Thyroid gland (tissue), 4 donors: Measurements from ENCODE around the gene MRPS18C. TPM values are rescaled to one million over a fixed set of nuclear protein-coding genes. Genes with fewer than 3 reads are reported as not detected.
A peak's percentile ranks its signal among the peaks of the same experiment; 100 is the strongest.
"Not testable (repeated sequence)": the region's sequence is repeated elsewhere in the genome, so short reads cannot be mapped to it uniquely, and the experiment has no call there.

Experiments used
- DNase-seq, 2 donors: peaks; one replicate each; pipeline ENCODE4 v3.0.0-alpha.2; 2019
- H3K27ac ChIP-seq, 3 donors: fragments of 200-600 bp; sonication (generic); 1 replicate in 2 of 3; 2 replicates in 1 of 3; pipeline ENCODE4 v1.5.1; 2016 to 2019; ENCODE audit warnings: mild to moderate bottlenecking in 1 of 3, moderate library complexity in 1 of 3
- H3K27me3 ChIP-seq: fragments of 200-600 bp; sonication (generic); one replicate; pipeline ENCODE4 v1.5.1; 2019
- H3K36me3 ChIP-seq, 2 donors: fragments of 200-600 bp; sonication (generic); one replicate each; pipeline ENCODE4 v1.5.1; 2016 to 2019
- H3K4me1 ChIP-seq, 2 donors: fragments of 200-600 bp; sonication (generic); one replicate each; pipeline ENCODE4 v1.5.1; 2017 to 2019
- H3K4me3 ChIP-seq, 3 donors: fragments of 200-600 bp; sonication (generic); replicated peaks in 1 of 3; 1 replicate in 2 of 3; 2 replicates in 1 of 3; pipeline ENCODE4 v1.5.1; 2016; ENCODE audit warnings: mild to moderate bottlenecking in 1 of 3
- H3K9me3 ChIP-seq: fragments of 200-600 bp; sonication (generic); one replicate; pipeline ENCODE4 v1.5.1; 2017
- CTCF ChIP-seq, 6 experiments: fragments of 200-600 bp in 3 of 6; fragments of 450-650 bp in 3 of 6; sonication (generic) in 3 of 6; IDR thresholded peaks; one replicate each; pipeline ENCODE4 v1.5.1; 2016 to 2019; ENCODE audit warnings: antibody characterized with exemption in 6 of 6, mild to moderate bottlenecking in 2 of 6, inconsistent platforms in 1 of 6, moderate library complexity in 1 of 6
- POLR2A ChIP-seq, 2 donors: fragments of 450-650 bp; IDR thresholded peaks; one replicate each; pipeline ENCODE4 v1.6.1; 2017; ENCODE audit warnings: antibody characterized with exemption in 2 of 2, mild to moderate bottlenecking in 2 of 2, moderate library complexity in 1 of 2
- WGBS, 2 donors: methylation state at CpG; one replicate each; pipeline ENCODE4 v1.1.5; 2017; 5-methylcytosine and 5-hydroxymethylcytosine counted together
- intact Hi-C: fragments of 100-400 bp; cut with DNase I; formaldehyde crosslinking; loops from one replicate; pipeline ENCODE4 v1.15.1; 2023
- total RNA-seq, 4 donors: library from RNA; depleted of rRNA; stranded (reverse); fragments of >200 nt; gene quantifications; one replicate each; pipeline ENCODE4 v1.2.3, GENCODE V29; 2016

MRPS18C gene
- total RNA-seq, 4 donors from 2014 or later, result 21.6 to 25.9 (median 22.3) TPM

- 97 to 100% methylated on average over 1 of the region's 1 CpG for WGBS, 2 donors
- H3K4me1 ChIP-seq, result no peaks in the 10 kb centered on the region
- no peak overlapping the region for H3K4me3 ChIP-seq
- no peaks in the 10 kb centered on the region for H3K27me3 ChIP-seq
- no peaks in the 10 kb centered on the region for H3K9me3 ChIP-seq
- H3K36me3 ChIP-seq, result no peaks in the 10 kb centered on the region
- no peak for DNase-seq
- intact Hi-C loops, result no loop called here
- H3K27ac ChIP-seq, result no peak overlapping the region
- TF ChIP-seq CTCF (IDR thresholded peaks at IDR 0.05) (no peak), POLR2A (IDR thresholded peaks at IDR 0.05) (no peak)
Observed at GRCh38 chr4:83498187-83498586, 42.3 kb downstream of the MRPS18C start.

GRCh38 chr4:83501671-83502070 is 45.8 kb downstream of the MRPS18C start:
- WGBS, 2 donors, result 89 to 95% methylated on average over 3 of the region's 3 CpGs
- H3K27me3 ChIP-seq, H3K36me3 ChIP-seq, DNase-seq, H3K9me3 ChIP-seq, H3K27ac ChIP-seq, H3K4me3 ChIP-seq, H3K4me1 ChIP-seq: not testable (repeated sequence)
- intact Hi-C loops, result loop anchor here (10.0 kb wide), 1 partner anchor 1003 kb away; no protein-coding TSS in a partner anchor

- H3K27me3 ChIP-seq, result no peaks in the 10 kb centered on the region
- no peaks in the 10 kb centered on the region for H3K9me3 ChIP-seq
- intact Hi-C loops, result loop anchor here (10.0 kb wide), 1 partner anchor 1001 kb away; no protein-coding TSS in a partner anchor
- TF ChIP-seq POLR2A (IDR thresholded peaks at IDR 0.05) (no peak), CTCF (IDR thresholded peaks at IDR 0.05) (no peak)
- no peak for DNase-seq
- H3K27ac ChIP-seq, result peak overlapping the region in 2 of 3 donors; percentile 22 to 26
- H3K36me3 ChIP-seq, result no peaks in the 10 kb centered on the region
- H3K4me1 ChIP-seq, result peaks cover 0 to 8% of the 10 kb centered on the region in 2 donors
- no peak overlapping the region for H3K4me3 ChIP-seq
Observed at GRCh38 chr4:83503974-83504373, 48.1 kb downstream of the MRPS18C start.

- Histone ChIP-seq H3K27ac (peak overlapping the region in 2 of 3 donors; percentile 22 to 26), H3K4me1 (peaks cover 0 to 8% of the 10 kb centered on the region in 2 donors), H3K36me3 (no peaks in the 10 kb centered on the region), H3K27me3 (no peaks in the 10 kb centered on the region), H3K4me3 (no peak overlapping the region), H3K9me3 (no peaks in the 10 kb centered on the region)
- intact Hi-C loops, result loop anchor here (10.0 kb wide), 1 partner anchor 1000 kb away; no protein-coding TSS in a partner anchor
- 30 to 45% methylated on average over 4 of the region's 4 CpGs for WGBS, 2 donors
- peak; percentile 33 to 48 for DNase-seq
- no peak for TF ChIP-seq CTCF (IDR thresholded peaks at IDR 0.05)
- TF ChIP-seq POLR2A (IDR thresholded peaks at IDR 0.05), result peak in 1 of 2 donors; percentile 13
Observed at GRCh38 chr4:83504503-83504902, 48.6 kb downstream of the MRPS18C start.

GRCh38 chr4:83504996-83505395 is 49.1 kb downstream of the MRPS18C start:
- no peak overlapping the region for H3K4me3 ChIP-seq
- no peaks in the 10 kb centered on the region for H3K9me3 ChIP-seq
- no peaks in the 10 kb centered on the region for H3K36me3 ChIP-seq
- H3K27ac ChIP-seq, result peak overlapping the region in 1 of 3 donors; percentile 26
- TF ChIP-seq CTCF (IDR thresholded peaks at IDR 0.05), result no peak
- no peak for TF ChIP-seq POLR2A (IDR thresholded peaks at IDR 0.05)
- peaks cover 0 to 8% of the 10 kb centered on the region in 2 donors for H3K4me1 ChIP-seq
- no peaks in the 10 kb centered on the region for H3K27me3 ChIP-seq
- 87 to 95% methylated on average over 10 of the region's 10 CpGs for WGBS, 2 donors
- DNase-seq, result no peak
- intact Hi-C loops, result loop anchor here (5.0 to 10.0 kb wide), 2 partner anchors 137 to 1000 kb away; no protein-coding TSS in a partner anchor
